HG03097 (cell line): ENCODE measurements around the gene AP3M1.

Source experiments
- ATAC-seq: cut with Tn5 transposase; IDR thresholded peaks from one replicate; pipeline ENCODE4 v1.9.1; 2021; ENCODE audit not compliant: unreplicated experiment, low FRiP score

Gene AP3M1

GRCh38 chr10:74117738-74118137, 32.9 kb downstream of the AP3M1 start:
- no peak for ATAC-seq

GRCh38 chr10:74114041-74114448, 36.6 kb downstream of the AP3M1 start:
- ATAC-seq, result no peak

- ATAC-seq, result no peak
Measured at GRCh38 chr10:74113546-74113945, 37.1 kb downstream of the AP3M1 start.

- ATAC-seq, result no peak
Measured at GRCh38 chr10:74111799-74112198, 38.8 kb downstream of the AP3M1 start.

GRCh38 chr10:74110120-74110519, 40.5 kb downstream of the AP3M1 start:
- ATAC-seq, result no peak

- no peak for ATAC-seq
Measured at GRCh38 chr10:74109452-74109851, 41.2 kb downstream of the AP3M1 start.

GRCh38 chr10:74107391-74107790, 43.2 kb downstream of the AP3M1 start:
- no peak for ATAC-seq

GRCh38 chr10:74104996-74105395, 45.6 kb downstream of the AP3M1 start:
- no peak for ATAC-seq

GRCh38 chr10:74104480-74104879, 46.1 kb downstream of the AP3M1 start:
- no peak for ATAC-seq

GRCh38 chr10:74103560-74104258, 46.9 kb downstream of the AP3M1 start:
- no peak for ATAC-seq

- ATAC-seq, result no peak
Measured at GRCh38 chr10:74099836-74100235, 50.8 kb downstream of the AP3M1 start.

GRCh38 chr10:74099420-74099819, 51.2 kb downstream of the AP3M1 start:
- ATAC-seq, result no peak

GRCh38 chr10:74097776-74098175, 52.9 kb downstream of the AP3M1 start:
- ATAC-seq, result no peak

- ATAC-seq, result peak; percentile 78
Measured at GRCh38 chr10:74096777-74097176, 53.9 kb downstream of the AP3M1 start.

GRCh38 chr10:74094231-74094630, 56.4 kb downstream of the AP3M1 start:
- no peak for ATAC-seq

GRCh38 chr10:74093530-74094164, 57.0 kb downstream of the AP3M1 start:
- no peak for ATAC-seq

GRCh38 chr10:74092372-74092771, 58.3 kb downstream of the AP3M1 start:
- ATAC-seq, result no peak

- no peak for ATAC-seq
Measured at GRCh38 chr10:74088722-74089121, 61.9 kb downstream of the AP3M1 start.

GRCh38 chr10:74086317-74086716, 64.3 kb downstream of the AP3M1 start:
- ATAC-seq, result no peak

GRCh38 chr10:74084955-74085354, 65.7 kb downstream of the AP3M1 start:
- ATAC-seq, result peak; percentile 64

GRCh38 chr10:74083304-74083703, 67.3 kb downstream of the AP3M1 start:
- ATAC-seq, result no peak

- ATAC-seq, result no peak
Measured at GRCh38 chr10:74081941-74082718, 68.5 kb downstream of the AP3M1 start.
